NK-92 (cell line): ENCODE measurements around the gene ZBTB20.

Experiments used
- DNase-seq: peaks from one replicate; lab custom pipeline; 2025; ENCODE audit not compliant: unreplicated experiment; lab: John Stamatoyannopoulos, UW

The ZBTB20 gene

GRCh38 chr3:114313426-114313825 lies 833.7 kb downstream of the ZBTB20 start:
- no peak for DNase-seq

GRCh38 chr3:114310695-114311094 lies 836.4 kb downstream of the ZBTB20 start:
- DNase-seq, result no peak

GRCh38 chr3:114308830-114309229 lies 838.3 kb downstream of the ZBTB20 start:
- DNase-seq, result no peak

GRCh38 chr3:114308377-114308776 lies 838.7 kb downstream of the ZBTB20 start:
- no peak for DNase-seq

- DNase-seq, result no peak
Observed at GRCh38 chr3:114307832-114308231, 839.3 kb downstream of the ZBTB20 start.

- no peak for DNase-seq
Observed at GRCh38 chr3:114307222-114307830, 839.8 kb downstream of the ZBTB20 start.

GRCh38 chr3:114299941-114300624 lies 847.0 kb downstream of the ZBTB20 start:
- DNase-seq, result no peak

- DNase-seq, result no peak
Observed at GRCh38 chr3:114299421-114299820, 847.7 kb downstream of the ZBTB20 start.

- DNase-seq, result no peak
Observed at GRCh38 chr3:114295946-114296345, 851.1 kb downstream of the ZBTB20 start.

- DNase-seq, result no peak
Observed at GRCh38 chr3:114294940-114295480, 852.1 kb downstream of the ZBTB20 start.

- DNase-seq, result no peak
Observed at GRCh38 chr3:114293838-114294535, 853.1 kb downstream of the ZBTB20 start, which contains the start of gene TIGIT. Gene TIGIT, plus strand, starts transcription at chr3:114294028. Its CDS starts 34 bp downstream, at chr3:114294062.

- DNase-seq, result peak; percentile 14
Observed at GRCh38 chr3:114290911-114291901, 855.9 kb downstream of the ZBTB20 start.

- DNase-seq, result no peak
Observed at GRCh38 chr3:114286266-114286665, 860.8 kb downstream of the ZBTB20 start.

GRCh38 chr3:114285648-114286230 lies 861.3 kb downstream of the ZBTB20 start:
- no peak for DNase-seq

- no peak for DNase-seq
Observed at GRCh38 chr3:114284644-114285043, 862.4 kb downstream of the ZBTB20 start.
